Astrocyte of the cerebellum (primary cell): ENCODE data around the gene PPWD1.
"Not testable (repeated sequence)": the region's sequence is repeated elsewhere in the genome, so short reads cannot be mapped to it uniquely, and the experiment has no call there.

Experiments used
- DNase-seq: peaks from one replicate; pipeline ENCODE4 v3.0.0-alpha.2; 2011; ENCODE audit warnings: low read depth
- H3K4me3 ChIP-seq: 2 replicates; pipeline ENCODE4 v1.5.1; 2011; ENCODE audit warnings: mild to moderate bottlenecking, low read depth, low read length, moderate library complexity
- in situ Hi-C: cut with HindIII; loops from 2 replicates; pipeline ENCODE4 v1.10.0; 2017; ENCODE audit warnings: low sequenced_read_pairs
- TF ChIP-seq, protein P1 (sequence below): IDR thresholded peaks from 2 replicates; pipeline ENCODE4 v1.5.1; 2012; ENCODE audit warnings: low read length, low read depth, moderate library complexity, mild to moderate bottlenecking; ENCODE audit errors: missing control alignments

Gene PPWD1

DNA sequence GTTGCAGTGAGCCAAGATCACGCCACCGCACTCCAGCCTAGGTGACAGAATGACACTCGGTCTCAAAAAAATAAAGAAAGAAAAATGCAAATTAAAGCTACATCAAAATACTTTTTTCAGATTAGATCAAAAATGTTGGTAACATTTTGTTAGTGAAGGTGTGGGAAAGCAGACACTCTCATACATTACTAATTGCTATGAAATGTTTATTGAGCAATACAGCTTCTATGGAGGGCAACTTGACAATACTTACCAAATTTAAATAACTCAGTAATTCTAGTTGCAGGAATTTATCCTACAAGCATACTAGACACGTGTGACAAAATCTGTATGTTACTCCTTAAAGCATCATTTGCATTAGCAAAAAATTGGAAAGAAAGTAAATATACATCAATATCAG lies 56.9 kb downstream of the PPWD1 start:
- no peak overlapping the region for H3K4me3 ChIP-seq
- TF ChIP-seq, protein P1, sequence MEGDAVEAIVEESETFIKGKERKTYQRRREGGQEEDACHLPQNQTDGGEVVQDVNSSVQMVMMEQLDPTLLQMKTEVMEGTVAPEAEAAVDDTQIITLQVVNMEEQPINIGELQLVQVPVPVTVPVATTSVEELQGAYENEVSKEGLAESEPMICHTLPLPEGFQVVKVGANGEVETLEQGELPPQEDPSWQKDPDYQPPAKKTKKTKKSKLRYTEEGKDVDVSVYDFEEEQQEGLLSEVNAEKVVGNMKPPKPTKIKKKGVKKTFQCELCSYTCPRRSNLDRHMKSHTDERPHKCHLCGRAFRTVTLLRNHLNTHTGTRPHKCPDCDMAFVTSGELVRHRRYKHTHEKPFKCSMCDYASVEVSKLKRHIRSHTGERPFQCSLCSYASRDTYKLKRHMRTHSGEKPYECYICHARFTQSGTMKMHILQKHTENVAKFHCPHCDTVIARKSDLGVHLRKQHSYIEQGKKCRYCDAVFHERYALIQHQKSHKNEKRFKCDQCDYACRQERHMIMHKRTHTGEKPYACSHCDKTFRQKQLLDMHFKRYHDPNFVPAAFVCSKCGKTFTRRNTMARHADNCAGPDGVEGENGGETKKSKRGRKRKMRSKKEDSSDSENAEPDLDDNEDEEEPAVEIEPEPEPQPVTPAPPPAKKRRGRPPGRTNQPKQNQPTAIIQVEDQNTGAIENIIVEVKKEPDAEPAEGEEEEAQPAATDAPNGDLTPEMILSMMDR = no peak
- in situ Hi-C loops = no loop called here
- no peak for DNase-seq

DNA sequence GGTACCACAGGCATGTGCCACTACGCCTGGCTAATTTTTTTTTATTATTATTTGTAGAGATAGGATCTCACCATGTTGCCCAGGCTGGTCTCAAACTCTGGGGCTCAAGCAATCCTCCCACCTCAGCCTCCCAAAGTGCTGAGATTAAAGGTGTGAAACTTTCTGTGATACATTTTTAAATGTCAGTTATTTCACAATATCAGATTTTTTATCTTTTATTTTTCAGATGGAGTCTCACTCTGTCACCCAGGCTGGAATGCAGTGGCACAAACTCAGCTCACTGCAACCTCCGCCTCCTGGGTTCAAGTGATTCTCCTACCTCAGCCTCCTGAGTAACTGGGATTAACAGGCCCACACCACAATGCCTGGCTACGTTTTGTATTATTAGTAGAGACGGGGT lies 58.9 kb downstream of the PPWD1 start:
- in situ Hi-C loops, H3K4me3 ChIP-seq, DNase-seq: not testable (repeated sequence)

DNA sequence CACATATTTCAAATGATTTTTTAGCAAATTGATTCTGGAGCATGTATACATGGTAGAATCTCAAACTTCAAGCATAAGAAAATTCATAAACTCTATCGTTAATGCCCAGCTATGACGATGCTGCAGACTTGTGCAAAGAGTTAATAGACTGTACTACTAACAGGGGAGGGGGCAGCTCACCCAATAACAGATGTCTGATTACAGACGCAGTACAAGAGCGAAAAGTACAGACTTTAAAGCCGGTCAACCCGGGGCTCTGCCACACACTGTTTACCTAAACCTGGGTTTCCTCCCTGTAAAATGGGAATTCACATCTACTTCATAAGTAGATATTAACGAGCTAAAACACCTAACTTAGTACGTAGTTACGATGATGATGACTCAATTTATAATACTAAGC lies 60.4 kb downstream of the PPWD1 start:
- H3K4me3 ChIP-seq = peak overlapping the region; percentile 85
- in situ Hi-C loops = no loop called here
- TF ChIP-seq, protein P1 = no peak
- DNase-seq = no peak

DNA sequence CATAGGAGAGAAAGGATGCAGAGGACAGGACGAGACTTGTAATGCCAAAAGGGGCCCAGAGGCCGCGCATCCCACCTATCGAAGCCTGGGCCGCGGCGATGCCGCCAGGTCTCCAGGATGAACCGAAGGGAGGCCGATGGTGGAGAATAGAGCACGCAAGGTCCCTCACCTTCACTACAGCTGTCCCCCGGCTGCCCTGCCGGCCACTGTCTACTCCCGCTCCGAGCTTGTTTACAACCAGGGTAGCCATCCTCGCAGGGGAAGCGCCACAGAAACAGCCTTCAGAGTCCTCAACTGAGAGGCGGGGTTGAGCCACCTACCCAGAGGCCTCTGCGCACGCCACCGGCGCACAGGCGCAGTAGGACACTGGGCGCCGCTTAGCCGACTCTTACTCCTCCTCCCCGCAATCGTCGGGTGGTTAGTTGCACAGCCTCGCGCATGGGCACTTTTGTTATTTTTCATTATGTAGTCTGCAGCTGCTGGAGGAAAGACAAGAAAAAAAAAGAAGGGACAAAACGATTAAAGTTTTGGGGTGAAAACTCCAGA lies 61.0 kb downstream of the PPWD1 start, which contains the start of gene TRIM23:
Gene TRIM23, minus strand, starts transcription at position 309 of the 546 bp plus-strand sequence. Its CDS starts 59 bp downstream, at position 250.
- peak; percentile 80 for DNase-seq
- TF ChIP-seq, protein P1 = no peak
- H3K4me3 ChIP-seq = peak within 1 kb of the TSS; percentile 85
- in situ Hi-C loops = no loop called here

DNA sequence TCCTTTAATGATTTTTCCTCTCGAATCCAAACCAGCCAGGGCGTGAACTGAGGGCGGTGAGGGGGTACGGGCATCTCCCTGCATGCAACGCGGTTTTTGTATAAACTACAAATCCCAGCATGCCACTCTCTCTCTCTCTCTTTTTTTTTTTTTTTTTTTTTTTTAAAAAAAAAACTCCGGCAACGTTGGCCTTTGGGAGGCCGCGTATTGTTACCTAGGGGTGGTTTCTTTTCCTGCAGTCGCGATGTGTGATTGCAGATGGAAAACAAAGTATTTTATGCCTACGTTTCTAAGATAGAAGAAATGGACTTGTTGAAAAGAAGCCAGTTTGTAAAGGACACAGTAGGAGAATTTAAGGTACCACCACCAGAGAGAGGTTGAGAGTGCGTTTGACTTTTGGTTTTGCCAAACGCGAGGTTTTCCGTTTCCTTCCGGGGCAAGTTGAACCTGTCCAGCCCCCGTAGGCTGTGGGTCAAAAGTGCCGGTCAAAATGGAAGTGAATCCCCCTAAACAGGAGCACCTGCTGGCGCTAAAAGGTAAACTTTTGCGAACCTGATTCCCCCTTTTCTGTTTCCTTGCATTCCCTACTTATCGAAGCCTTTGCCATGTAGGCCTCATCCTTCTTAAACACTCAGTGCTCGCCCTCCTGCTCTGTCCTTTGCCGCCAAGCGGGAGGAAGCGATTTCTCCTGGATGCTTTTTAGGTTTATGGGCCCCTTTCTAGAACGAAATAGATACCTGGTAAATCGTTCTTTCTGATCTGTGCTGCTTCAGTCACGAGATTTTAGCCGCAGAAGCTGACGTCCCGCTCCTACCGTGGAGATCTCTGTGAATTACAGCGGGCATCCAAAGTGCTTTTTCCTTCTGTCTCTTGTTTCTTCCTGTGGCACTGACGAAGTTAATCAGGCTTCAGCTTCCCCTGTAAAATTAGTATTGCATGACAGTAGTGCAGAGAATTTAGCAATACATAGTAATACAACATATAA lies 61.8 kb downstream of the PPWD1 start, which contains the start of the genes SHLD3 and TRAPPC13:
Gene SHLD3, plus strand, starts transcription at position 457 of the 985 bp plus-strand sequence. CDS start 4,561 bp downstream, outside the sequence.
Gene TRAPPC13, plus strand, starts transcription at position 457 of the 985 bp plus-strand sequence. Its CDS starts 34 bp downstream, at position 491.
- peak; percentile 68 for DNase-seq
- H3K4me3 ChIP-seq = peak within 1 kb of the TSS; percentile 85
- TF ChIP-seq, protein P1 = no peak
- in situ Hi-C loops = loop anchor here (5.0 kb wide), 1 partner anchor 57 kb away; no protein-coding TSS in a partner anchor

DNA sequence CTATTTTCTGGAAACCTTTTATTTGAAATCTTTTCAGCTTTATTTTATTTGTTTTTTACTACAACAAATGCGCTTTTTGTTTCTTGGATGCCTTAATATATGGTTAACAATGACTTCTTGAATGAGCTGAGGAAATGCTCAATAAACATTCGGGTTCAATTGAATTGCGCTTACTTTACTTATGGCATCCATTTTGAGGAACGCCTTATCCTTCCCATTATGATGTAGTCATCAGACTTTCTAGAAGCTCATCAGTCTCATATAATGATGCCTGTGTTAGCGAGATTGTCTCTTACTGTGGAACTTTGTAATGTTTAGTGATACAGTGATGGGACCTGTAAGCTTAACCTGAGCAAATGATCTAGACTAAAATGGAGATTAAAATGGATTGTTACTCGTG lies 62.6 kb downstream of the PPWD1 start:
- in situ Hi-C loops = loop anchor here (5.0 kb wide), 1 partner anchor 57 kb away; no protein-coding TSS in a partner anchor
- TF ChIP-seq, protein P1 = no peak
- peak overlapping the region; percentile 85 for H3K4me3 ChIP-seq
- DNase-seq = no peak
